ENCODE measurements around the gene GRID1. TPM values are rescaled to one million over a fixed set of nuclear protein-coding genes. Genes with fewer than 3 reads are reported as not detected.
A peak's percentile ranks its signal among the peaks of the same experiment; 100 is the strongest.
"Not testable (repeated sequence)": the region's sequence is repeated elsewhere in the genome, so short reads cannot be mapped to it uniquely, and the experiment has no call there.

The GRID1 gene
- total RNA-seq, 1 donor from 2014 or later = 2.7 TPM

DNA sequence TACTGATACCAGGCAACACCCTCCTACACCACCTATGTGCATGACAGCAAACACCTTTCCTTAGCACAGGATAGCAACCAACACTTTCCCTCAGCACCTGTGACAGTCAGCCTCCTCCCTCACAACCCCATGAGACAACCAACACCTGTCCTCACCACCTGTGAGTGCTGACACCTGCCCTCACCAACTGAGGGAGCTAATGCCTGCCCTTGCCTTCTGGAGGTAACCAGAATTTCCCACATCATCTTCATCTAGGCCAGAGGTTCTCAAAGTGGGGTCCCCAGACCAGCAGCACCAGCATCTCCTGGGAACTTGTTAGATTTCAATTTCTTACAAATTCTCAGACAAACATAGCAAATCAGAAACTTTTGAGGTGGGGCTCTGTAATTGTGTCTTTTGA lies 112.5 kb downstream of the GRID1 start:
- peak; percentile 10 for DNase-seq (ENCODE audit: low spot score)

DNA sequence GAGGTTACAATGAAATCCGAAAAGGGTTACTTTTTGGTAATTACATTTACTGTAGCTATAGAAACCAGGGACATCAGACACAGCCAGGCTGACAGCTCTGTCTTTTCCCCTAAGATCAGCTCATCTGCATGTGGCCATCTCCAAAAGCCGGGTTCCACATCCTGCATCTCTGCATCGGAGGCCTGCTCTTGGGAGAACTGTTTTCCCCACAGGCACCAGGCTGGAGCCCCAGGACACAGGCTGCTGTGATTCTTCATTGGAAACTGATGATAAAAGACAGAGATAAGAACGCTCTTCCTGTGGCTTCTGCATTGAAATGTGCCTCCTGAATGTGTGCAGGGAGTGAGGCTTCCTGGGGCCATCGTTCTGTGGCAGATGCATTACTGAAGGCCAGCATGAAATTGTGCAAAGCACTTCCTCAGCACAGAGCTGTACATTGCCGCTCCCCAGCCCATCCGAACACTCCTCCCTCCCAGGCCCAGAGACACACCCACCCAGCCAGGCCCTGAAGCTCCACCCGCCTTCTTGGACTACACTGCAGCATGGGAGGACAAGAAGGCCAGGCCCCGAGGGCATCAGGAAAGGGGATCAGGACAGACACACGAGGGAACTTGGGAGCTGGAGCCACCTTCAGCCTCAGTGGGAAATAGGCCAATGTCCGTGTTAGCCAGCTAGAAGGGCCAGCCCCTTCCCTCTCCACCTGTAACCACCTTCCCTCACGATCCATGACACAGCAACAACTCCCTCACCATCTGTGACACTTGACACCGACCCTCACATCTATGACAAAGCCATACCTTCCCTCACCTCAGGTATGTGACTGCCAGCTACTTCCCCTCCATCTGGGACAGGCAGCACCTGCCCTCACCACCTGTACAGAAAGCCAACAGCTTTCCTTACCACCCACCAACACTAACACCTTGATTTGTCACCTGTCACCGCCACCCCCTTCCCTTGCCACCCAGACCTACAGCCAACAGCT lies 113.2 kb downstream of the GRID1 start:
- DNase-seq (ENCODE audit: low spot score) = peak; percentile 41

DNA sequence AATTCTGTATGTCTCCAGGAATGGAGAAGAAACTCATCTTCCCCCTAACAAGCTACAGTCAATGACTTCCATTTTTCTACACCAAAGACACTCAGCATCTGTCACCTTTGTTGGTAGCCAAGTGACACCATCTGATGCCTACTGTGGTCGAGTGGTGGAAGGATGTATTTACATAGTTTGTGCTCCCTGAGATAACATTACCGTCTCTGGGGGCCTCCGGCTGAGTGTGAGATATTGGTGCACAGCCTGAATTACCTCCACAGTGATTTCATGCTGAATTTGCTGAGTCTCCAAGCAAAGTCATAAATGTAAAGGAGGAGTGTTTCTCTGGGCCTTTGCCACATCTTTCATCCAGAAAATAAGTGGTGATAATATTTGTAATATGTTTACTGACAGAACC lies 114.0 kb downstream of the GRID1 start:
- DNase-seq (ENCODE audit: low spot score) = no peak

DNA sequence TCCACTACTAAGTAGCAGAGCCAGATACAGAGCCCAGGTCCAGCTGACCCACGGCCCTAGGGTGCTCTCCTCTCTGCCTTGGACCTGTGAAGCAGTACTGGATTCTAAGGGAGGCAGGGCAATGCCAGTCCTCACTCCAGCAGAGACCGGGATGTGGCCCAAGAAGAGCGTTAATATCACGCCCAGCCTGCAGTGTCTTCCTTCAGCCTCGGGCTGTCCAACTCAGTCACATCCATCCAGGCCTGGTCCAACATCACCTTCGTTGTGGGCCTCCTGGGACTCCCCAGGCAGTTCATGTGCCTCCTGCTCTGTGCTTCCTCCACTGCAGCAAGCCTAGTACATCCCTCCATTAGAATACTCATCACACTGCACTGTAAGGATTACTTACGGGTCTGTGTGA lies 114.5 kb downstream of the GRID1 start:
- no peak for DNase-seq (ENCODE audit: low spot score)

DNA sequence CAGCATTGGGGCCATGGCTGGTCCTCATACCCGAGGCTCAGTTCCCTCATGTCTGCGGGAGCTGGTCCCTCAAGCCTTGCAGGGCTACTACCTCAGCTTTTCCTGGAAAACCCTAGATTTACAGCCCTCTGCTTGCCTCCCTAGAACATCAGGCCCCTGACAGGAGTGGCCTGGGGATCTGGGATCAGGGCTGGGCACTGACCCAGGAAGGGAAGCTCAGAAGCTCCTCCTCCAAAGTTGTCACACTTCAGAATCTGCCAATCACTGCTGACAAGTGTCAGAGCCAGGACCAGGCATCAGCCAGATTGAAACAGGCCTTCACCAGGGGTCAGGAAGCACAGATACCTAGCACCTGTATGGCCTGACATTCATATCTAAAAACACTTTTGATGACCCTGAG lies 115.2 kb downstream of the GRID1 start:
- no peak for DNase-seq (ENCODE audit: low spot score)

DNA sequence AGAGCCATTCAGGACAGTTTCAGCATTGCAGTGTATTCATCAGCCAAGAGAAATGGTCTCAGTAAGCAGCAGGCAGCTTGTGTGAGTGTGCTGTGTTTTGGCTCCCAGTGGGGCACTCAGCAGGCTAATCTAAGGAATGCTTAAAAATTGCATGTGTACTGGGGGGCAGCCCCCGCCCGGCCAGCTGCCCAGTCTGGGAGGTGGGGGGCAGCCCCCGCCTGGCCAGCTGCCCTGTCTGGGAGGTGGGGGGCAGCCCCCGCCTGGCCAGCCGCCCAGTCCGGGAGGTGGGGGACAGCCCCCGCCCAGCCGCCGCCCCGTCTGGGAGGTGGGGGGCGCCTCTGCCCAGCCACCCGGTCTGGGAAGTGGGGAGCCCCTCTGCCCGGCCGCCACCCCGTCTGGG lies 116.2 kb downstream of the GRID1 start:
- DNase-seq (ENCODE audit: low spot score) = no peak

DNA sequence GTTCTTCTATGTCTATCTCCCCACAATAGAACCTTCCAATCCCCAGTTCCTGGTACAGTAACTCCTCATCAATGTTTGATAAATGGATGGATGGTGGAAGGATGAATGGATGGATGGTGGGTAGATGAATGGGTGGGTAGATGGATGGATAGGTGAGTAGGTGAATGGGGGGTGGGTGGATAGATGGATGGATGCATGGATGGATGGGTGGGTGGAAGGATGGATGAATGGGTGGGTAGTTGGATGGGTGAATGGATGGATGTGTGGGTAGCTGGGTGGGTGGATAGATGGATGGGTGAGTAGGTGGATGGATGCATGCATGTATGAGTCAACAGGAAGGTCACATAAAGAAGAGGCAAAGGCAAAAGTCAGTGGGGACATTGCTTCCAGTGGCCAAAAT lies 116.8 kb downstream of the GRID1 start:
- no peak for DNase-seq (ENCODE audit: low spot score)

DNA sequence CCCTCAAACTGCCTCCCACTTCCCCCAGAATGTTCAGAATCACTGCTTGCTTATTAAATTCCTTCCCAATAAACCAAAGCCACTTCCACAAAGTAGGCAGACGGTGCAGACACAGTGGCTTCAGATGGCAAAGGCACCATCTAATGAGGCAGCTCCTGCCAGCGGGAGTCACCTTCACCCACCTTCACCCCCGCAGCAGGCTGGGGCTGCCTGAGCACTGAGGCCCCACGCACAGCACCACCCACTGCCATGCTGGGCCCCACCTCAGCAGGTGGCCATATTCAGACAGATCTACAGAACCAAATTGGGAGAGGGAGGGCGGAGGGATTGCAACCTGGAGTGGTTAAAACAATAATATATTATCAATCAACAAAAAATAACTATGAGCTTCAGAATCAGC lies 118.5 kb downstream of the GRID1 start:
- DNase-seq (ENCODE audit: low spot score) = no peak

DNA sequence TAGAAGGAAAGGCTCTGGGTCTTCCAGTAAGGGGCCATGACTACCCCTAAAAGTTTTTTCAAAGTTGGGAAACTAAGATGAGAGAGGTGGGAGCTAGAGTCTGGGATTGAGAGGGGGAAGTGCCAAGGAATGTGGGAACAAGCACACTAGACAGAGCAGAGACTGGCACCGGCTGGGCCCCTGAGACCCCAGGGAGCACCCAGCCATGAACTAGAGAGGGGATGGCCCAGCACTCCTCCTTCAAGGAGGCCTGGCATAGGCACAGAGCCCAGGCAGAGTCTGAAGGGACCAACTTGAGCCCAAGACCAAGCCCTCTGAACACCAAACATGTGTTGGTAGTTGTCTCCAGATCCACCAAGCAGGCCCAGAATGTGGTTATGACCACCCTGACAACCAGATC lies 119.0 kb downstream of the GRID1 start:
- DNase-seq (ENCODE audit: low spot score) = no peak

DNA sequence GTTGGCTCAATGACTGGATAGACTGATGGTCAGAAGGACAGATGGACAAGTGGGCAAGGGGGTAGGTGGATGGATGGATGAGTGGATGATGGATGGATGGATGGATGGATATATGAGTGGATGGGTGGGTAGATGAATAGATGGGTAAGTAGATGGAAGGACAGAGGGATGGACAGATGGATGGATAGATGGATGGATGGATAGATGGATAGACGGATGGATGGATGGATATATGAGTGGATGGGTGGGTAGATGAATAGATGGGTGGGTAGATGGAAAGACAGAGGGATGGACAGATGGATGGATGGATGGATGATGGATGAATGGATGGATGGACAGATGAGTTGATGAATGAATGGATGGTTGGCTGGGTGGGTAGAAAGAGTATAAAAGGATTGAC lies 119.5 kb downstream of the GRID1 start:
- DNase-seq (ENCODE audit: low spot score) = no peak

DNA sequence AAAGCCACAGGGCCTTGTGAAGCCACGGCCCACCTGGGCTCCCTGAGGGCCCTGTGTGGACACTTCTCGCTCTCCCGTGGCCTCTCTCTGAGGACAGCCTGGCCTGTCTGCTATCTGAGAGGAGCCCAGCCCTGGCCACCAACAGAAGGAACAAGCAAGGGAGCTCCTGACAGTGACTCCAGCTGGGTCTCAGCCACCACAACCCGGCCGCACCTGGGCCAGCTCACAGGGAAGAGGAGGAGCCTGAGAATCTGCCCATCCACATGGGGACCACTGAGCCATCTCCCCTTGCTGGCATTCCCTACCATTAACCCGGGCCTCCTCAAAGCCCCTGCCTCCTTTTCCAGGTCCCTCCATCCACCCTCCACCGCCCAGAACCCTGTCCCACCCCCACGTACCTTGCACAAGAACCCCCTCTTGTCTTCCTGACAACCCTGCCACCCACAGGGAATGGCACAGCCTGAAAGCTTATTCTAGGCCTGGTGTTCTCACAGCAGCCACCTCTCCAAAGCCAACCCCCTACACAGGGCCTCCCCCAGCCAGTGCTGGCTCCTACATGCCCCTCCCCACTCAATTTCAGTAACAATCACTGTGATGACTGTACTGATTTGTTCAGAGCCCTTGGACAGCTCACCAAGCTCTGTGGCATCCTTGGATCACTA lies 120.2 kb downstream of the GRID1 start:
- no peak for DNase-seq (ENCODE audit: low spot score)

DNA sequence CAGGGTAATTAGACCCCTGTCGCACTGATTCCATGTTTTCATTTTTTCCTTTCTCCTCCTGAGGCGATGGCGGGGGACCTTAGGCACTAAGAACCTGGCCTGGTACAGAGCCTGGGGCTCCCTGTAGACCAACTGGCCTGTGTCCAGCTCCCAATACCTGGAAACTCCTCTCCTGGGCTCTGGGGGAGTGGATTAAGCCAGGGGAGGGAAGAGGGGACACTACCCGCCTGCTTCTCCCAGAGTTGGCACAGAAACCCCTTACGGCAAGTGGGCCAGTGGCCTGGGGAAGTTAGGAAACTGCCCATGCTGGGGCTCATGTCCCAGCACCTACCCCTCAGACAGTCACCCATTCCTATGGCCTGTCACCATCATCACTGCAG lies 121.6 kb downstream of the GRID1 start:
- no peak for DNase-seq (ENCODE audit: low spot score)

DNA sequence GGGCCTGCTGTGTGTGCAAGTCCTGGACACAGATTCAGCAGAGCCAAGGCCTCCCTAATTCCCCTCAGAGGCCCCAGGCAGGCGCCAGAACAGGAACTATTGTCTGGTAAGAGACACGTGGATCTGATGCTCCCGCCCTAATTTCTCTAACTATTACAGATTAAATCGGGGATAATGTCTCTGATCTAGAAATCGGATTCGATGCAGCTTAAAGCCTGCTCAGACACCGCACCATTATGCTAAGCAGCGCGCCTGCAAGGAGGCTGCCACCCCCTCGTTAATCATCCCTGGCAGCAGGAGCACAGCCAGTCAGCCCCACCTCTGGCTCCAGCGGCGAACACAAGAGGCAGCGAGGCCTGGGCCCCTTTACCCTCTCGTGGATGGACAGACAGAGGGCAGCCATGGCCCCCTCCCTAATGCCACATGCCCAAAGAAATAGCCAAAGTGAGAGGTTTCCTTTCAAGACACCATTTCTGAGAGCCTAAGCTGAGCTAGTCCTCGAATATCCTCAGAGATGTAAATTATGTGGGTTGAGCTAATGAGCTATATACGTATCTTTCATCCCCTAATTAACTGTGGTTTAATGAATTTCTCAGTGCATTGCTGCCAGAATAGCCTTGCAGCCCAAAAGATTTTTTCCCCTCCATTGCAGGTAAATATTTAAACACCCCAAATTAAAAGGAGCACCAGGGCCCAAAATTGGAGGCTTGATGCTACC lies 122.1 kb downstream of the GRID1 start:
- no peak for DNase-seq (ENCODE audit: low spot score)

DNA sequence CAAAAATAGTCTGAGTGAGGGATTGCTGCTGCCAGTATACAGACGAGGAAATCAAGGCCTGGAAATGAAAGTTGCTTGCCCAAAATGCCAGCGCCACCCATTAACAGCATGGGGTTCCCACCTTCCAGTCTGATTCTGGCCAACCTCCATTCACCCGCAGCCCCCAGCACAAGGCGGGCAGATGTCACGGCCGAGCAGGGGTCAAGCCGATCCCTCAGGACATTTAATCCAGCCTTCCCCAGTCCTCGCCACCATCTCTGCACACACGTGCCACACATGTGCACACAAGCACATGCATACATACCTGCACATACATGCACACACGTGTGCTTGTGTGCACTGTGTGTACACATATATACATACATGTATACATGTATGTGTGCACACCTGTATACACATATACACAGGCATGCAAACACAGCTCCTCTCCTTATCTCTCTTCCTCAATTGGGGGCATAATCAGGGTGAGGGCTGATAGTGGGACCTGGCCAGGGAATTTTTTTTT lies 122.9 kb downstream of the GRID1 start:
- no peak for DNase-seq (ENCODE audit: low spot score)

DNA sequence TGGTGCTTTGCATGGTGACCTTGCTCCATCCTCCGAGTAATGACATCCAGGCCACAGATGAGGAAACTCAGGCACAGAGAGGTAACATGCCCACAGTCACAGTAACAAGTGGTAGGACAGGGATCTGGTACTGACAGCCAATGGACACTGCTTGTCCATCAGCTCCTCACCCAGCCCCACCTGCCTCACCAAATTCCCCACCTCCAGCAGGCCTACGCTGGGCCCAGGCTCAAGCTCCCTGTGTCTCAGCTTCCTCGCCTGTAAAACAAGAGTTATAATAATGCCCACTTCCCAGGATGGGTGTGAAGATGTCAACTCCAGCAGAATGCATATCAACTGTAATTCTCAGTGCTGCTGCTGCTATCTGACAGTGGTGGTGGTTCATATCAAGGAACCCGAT lies 123.8 kb downstream of the GRID1 start:
- no peak for DNase-seq (ENCODE audit: low spot score)

DNA sequence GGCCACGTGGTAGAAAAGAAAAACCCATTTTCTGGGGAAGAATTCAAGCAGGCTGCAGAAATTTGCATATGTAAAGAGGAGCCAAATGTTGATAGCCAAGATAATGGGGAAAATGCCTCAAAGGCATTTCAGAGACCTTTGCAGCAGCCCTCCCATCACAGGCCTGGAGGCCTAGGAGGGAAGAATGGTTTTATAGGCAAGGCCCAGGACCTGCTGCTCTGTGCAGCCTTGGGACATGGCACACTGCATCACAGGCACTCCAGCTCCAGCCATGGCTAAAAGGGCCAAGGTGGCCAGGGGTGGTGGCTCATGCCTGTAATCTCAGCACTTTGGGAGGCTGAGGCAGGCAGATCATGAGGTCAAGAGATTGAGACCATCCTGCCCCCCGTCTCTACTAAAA lies 128.5 kb downstream of the GRID1 start:
- DNase-seq (ENCODE audit: low spot score) = not testable (repeated sequence)

DNA sequence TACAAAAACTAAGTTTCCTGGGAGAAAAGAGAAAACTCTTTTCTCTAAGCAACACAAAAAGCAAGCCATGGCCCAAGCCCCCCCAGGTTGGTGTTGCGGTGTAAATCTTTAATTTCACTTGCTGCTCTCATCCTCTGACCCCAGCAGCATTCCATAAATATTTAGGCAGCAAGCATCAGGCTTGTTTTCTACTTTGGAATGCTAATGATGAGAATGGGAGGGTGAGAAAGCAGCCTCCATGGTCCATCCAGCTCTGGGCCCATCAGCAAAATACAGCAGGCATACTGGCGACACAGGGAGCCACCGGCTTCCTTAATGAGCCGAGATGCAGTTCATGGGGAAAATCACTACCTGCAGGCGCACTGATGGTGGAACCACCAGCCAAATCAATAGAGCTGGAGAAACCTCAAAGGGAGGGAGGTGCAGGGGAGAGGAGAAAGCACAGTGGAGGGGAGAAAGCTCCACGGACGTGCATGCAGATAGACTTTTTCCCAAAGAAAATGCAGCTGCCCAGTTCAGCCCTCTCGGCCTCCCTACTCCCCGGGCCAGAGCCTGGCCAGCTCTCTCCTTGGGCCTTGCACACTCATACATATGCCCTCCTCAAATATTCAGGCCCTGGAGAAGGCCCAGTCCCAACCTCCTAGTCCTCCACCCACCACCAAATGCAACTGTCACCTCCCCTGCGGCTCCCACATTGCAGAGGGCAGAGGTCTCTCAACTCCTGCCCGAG lies 131.9 kb downstream of the GRID1 start:
- no peak for DNase-seq (ENCODE audit: low spot score)

DNA sequence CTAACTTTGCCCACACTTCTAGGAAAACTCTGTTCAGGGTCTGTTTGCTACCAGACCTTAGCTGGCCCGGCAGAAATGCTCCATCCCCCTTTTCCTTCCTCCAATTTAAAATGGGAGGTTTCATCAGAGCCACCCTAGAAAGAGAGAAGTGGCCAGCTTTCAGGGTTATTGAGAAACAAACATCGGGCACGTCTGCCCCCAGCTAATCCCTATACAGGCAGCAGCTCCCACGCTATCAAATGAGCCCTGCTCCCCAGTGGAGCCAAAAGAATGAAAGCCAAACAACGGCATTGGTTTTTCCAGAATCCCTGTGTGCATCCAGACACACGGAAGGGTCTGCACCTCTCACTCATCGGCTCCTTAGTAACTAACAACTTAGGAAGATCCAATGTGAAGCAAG lies 132.5 kb downstream of the GRID1 start:
- no peak for DNase-seq (ENCODE audit: low spot score)

DNA sequence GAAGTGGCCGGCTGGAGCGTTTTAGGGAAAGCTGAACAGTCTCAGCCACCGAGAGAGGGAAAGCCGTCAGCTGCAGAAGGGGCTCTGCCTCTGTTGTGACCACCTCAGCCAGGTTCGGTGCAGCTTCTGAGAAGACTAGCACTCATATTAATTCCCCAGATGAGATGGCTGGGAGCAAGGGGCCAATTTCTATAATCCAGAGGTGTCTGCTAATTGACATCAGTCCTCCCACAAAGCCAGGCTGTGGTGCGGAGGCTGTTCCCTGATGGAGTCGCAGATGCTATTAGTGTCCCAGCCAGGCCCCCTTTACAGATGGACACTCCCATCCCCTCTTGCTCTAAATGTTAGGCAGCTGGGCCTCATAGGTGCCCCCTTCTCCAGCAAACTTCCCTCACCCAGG lies 133.5 kb downstream of the GRID1 start:
- DNase-seq (ENCODE audit: low spot score) = no peak

DNA sequence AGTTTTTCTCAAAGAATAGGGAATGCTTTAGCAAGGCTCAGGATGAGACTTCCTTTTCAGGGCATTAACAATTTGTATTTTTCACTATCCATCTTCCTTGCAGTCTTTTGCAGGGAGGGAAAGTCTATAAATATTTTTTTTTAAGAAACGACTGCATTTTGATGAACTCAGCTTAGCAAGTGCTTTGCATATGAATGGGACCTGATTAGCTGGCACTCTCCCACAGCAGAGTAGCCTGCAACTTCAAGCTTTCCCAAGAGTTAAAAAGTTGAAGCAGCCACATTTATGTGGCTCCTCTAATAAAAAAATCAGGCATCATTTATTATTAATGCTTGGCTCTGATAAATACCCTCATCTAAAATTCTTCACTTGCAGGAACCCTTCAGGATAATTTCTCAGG lies 134.0 kb downstream of the GRID1 start:
- no peak for DNase-seq (ENCODE audit: low spot score)

DNA sequence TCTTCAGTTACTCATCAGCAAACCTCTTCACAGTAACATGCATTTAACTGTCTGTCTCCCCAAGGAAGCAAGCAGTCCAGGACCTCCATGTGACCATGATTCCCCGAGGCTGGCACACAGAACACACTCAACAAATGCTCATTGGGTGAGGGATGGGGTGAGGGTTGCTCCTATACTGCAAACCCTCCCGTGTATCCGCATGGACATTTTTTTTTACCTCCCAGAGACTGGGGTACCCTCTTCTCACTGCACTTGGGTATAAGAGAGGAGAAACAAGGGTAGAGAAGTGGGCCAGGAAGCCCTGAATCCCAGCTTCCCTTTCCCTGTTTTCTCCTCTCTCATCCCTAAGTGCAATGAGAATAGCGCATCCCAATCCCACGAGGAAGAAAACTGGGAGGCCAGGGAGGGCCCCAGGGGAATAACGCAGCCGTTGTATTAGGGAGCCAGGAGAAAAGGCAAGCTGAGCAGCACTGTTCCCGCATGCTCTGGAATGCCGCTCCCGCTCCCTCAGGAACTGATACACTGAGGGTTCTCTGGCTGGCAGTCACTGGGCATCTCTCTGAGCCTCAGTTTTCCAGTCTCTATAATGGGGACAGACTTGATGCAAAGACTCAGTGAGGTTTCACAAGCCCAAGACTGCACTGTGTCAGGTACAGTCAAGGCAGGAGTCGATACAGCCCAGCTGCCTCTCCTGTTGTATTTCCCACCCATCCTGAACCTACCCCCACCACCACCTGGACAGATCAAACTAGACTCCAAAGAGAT lies 134.6 kb downstream of the GRID1 start:
- DNase-seq (ENCODE audit: low spot score) = no peak

All from ureter (tissue), 1 donor.